Measurements from ENCODE around the gene EDAR.

The EDAR gene

GRCh38 chr2:108988796-108989713 is at the start of gene EDAR:
Gene EDAR, minus strand, starts transcription at chr2:108989220. Its CDS starts 58,206 bp downstream, at chr2:108931014.
- DNase-seq = no peak

GRCh38 chr2:109033171-109033570 is 44.2 kb upstream of the EDAR start:
- no peak for DNase-seq

GRCh38 chr2:109032229-109032820 is 43.3 kb upstream of the EDAR start:
- no peak for DNase-seq

- no peak for DNase-seq
Measured at GRCh38 chr2:109031476-109032228, 42.6 kb upstream of the EDAR start.

GRCh38 chr2:109030870-109031475 is 42.0 kb upstream of the EDAR start:
- DNase-seq = no peak

DNA sequence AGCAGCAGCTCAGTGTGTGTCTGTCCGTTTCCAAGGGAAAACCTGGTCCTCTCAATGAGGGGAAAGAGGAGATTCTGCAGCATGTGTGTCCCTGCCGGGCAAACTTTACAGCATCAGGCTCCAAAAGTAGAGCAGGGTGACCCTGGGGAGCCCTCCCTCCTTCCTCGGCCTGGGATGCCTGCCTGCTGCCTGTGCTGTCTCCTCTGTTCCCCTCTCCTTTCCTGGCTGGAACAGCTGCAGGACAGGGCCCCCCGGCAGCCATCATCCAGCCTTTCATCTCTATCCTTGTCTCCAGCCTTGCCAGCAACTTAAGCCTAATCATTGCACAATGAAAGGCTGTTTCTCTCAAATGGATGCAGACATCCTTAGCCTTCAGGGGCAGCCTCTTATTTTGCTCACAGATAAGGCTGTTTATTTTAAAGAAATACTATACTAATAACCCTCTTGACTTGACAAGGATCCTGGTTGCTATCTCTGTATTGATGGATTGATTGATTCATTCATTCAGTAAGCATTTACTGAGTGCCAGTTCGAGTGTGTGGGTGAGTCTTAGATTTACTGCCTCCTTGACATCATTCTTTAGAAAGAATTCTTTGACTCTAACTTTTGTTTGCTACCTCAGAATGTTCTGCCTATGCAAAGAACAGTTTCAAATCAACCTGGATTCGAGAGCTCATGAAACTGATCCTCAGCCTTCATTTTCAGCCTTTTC is 40.6 kb upstream of the EDAR start:
- no peak for DNase-seq

GRCh38 chr2:109028738-109029489 is 39.9 kb upstream of the EDAR start:
- no peak for DNase-seq

GRCh38 chr2:109028277-109028676 is 39.3 kb upstream of the EDAR start:
- DNase-seq = no peak

GRCh38 chr2:109027702-109028101 is 38.7 kb upstream of the EDAR start:
- no peak for DNase-seq

- DNase-seq = no peak
Measured at GRCh38 chr2:109024477-109024876, 35.5 kb upstream of the EDAR start.

DNA sequence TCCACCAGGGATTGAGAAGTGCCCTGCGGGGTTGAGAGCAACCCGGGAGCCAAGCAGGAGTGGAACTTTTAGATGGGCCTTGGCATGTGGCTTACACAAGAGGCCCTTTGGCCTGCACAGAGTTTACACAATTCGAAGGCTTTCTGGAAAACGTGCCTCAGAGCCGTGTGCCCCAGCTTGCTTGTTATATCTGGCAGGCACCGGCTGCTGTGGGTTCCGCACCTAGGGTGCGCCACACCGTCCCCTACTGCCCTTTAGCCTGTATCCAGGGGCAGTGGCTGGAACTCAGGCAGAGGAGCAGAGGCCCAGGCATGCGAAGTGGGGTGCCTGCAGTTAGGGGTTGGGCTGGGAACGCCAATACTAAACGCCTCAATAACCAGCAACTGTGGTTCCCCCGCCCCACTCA is 32.9 kb upstream of the EDAR start:
- no peak for DNase-seq

DNA sequence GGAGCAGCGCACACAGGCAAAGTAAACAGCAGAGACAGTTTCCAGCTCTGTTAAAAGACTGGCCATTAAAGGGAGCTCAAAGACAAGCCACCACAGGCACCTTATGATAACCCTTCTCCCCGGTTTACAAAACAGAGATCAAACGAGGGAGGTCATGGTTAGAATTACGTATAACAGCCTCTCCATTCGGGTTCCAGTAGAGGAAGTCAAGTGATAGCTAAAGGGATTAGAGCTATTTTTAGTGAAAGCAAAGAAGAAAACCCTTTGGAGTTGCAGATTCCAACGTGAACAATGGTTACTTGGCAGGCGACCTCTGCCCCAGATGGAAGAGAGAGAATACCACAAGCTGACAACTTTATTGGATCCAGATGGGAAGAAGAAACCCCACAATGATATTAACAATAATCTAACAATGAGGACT is 31.2 kb upstream of the EDAR start:
- no peak for DNase-seq

DNA sequence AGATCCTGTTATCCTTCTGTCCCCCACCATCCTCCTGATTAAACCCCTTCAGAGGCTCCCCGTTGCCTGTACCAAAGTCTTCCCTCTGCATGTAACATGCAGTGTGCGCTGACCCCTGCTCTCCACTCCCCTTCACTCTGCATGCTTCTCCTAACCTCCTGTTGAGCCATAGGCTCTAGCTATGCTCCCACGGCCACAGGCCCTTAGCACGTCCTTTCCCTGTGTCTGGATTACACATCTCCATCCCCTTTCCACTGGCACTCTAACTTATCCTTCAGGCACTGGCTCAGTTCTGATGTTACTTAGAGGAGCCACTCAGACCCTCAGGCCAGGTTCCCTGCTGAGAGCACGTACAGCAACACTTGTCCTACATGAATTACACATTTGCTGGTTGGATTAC is 29.4 kb upstream of the EDAR start:
- no peak for DNase-seq

DNA sequence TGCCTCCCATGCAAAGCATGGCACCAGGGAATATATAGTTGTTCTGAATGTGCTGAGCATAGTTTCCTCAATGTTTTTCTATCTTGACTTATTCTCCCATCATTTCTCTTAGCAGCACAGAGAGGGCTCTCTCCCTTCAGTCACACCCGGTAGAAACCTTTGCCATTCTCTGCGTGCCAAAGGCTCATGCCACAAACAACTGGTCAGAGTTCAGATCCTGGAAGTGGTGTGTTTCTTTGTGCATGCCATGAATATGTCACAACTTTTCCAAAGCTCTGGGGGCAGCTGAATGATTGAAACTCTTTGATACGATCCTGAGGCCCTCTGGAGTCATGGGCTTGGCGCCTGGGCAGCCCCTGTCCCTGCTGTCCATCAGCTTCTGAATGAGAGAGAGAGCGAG is 28.0 kb upstream of the EDAR start:
- no peak for DNase-seq

GRCh38 chr2:109016376-109016775 is 27.4 kb upstream of the EDAR start:
- no peak for DNase-seq

DNA sequence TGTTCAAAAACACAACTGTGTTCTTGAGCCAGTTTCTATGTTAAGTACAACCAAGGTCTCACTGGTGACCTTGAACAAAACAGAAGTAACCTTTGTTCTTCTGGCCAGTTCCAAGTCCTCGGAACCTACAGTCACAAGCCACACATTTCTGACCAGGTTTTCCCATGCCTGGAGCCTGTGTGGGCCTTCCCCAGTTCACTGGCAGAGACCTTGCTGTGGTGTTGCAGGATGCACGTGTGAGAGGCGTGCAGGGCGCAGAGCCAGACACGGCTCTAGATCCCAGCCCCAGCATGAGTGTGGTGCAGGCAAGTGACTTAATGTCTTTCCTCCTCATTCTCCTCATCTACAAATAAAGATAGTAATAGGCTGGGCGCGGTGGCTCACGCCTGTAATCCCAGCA is 25.5 kb upstream of the EDAR start:
- no peak for DNase-seq

DNA sequence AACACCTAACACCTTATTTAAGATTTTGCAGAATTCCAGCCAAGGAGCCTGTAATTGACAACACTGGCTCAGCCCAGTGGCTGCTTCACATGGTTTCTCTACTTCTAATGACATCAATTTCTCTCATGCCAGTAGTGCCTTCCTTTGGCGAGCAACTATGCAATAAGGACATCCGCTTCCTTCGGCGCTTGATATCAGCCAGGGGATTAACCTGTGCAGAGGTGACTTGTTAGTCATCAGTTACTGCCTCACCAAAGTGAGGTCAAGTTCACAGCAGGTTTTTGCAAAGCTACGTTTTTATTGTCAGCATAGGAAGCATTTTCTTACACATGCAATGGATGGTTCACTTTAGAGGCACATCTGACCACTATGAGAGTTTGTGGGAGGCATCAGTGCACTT is 24.0 kb upstream of the EDAR start:
- DNase-seq = no peak

DNA sequence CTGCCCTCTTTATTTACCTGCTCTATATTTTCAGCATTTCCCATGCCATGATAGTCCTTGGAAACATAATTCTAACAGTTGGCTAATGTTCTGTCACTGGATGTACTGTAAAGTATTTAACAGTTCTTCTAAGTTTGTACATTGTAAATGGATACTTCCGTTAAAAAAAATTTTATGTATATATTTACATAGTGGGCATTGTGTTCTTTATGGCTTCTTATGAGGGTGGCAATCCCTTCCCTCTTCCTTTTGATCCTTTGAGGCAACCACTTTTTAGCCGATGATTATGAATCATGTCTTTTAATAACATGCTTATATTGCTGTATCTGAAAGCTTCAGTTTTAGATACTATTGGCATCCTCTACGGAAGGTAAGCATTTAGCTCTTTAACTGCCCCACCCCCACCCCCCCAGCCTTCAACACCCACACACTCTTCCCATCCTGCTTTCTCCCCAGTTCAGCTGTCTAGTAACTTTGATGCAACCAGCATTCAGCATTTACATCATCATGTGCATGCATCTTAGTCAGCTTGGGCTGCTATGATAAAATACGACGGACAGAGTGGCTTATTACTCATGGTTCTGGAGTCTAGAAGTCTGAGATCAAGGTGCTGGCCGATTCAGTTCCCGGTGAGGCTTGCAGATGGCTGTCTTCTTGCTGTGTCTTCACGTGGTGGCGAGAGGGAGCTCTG is 21.0 kb upstream of the EDAR start:
- DNase-seq = no peak

GRCh38 chr2:109006971-109007370 is 18.0 kb upstream of the EDAR start:
- DNase-seq = no peak

GRCh38 chr2:109005686-109006204 is 16.7 kb upstream of the EDAR start:
- DNase-seq = peak; percentile 39

GRCh38 chr2:109001201-109001600 is 12.2 kb upstream of the EDAR start:
- no peak for DNase-seq
